ENCODE data around the gene DPH5. TPM values are rescaled to one million over a fixed set of nuclear protein-coding genes. Genes with fewer than 3 reads are reported as not detected.
A peak's percentile ranks its signal among the peaks of the same experiment; 100 is the strongest.

Gene DPH5
- total RNA-seq, 1 donor = 39.9 TPM

- TF ChIP-seq CTCF (IDR thresholded peaks at IDR 0.05; ENCODE audit: insufficient read depth, low read length) = no peak
- no peak overlapping the region for H3K4me3 ChIP-seq (ENCODE audit: low read depth, low read length)
- no peak for DNase-seq (ENCODE audit: low read depth)
Observed at GRCh38 chr1:101044749-101045148, 19.2 kb upstream of the DPH5 start.

GRCh38 chr1:101044259-101044658, 18.7 kb upstream of the DPH5 start:
- DNase-seq (ENCODE audit: low read depth) = no peak
- no peak overlapping the region for H3K4me3 ChIP-seq (ENCODE audit: low read depth, low read length)
- TF ChIP-seq CTCF (IDR thresholded peaks at IDR 0.05; ENCODE audit: insufficient read depth, low read length) = no peak

GRCh38 chr1:101043776-101044175, 18.2 kb upstream of the DPH5 start:
- no peak overlapping the region for H3K4me3 ChIP-seq (ENCODE audit: low read depth, low read length)
- DNase-seq (ENCODE audit: low read depth) = peak; percentile 44
- TF ChIP-seq CTCF (IDR thresholded peaks at IDR 0.05; ENCODE audit: insufficient read depth, low read length) = peak; percentile 21

- no peak for DNase-seq (ENCODE audit: low read depth)
- TF ChIP-seq CTCF (IDR thresholded peaks at IDR 0.05; ENCODE audit: insufficient read depth, low read length) = no peak
- H3K4me3 ChIP-seq (ENCODE audit: low read depth, low read length) = no peak overlapping the region
Observed at GRCh38 chr1:101041300-101041699, 15.7 kb upstream of the DPH5 start.

GRCh38 chr1:101040666-101041065, 15.1 kb upstream of the DPH5 start:
- no peak for TF ChIP-seq CTCF (IDR thresholded peaks at IDR 0.05; ENCODE audit: insufficient read depth, low read length)
- no peak overlapping the region for H3K4me3 ChIP-seq (ENCODE audit: low read depth, low read length)
- no peak for DNase-seq (ENCODE audit: low read depth)

- no peak for TF ChIP-seq CTCF (IDR thresholded peaks at IDR 0.05; ENCODE audit: insufficient read depth, low read length)
- DNase-seq (ENCODE audit: low read depth) = no peak
Observed at GRCh38 chr1:101039245-101039644, 13.7 kb upstream of the DPH5 start.

GRCh38 chr1:101037316-101037715, 11.7 kb upstream of the DPH5 start:
- no peak overlapping the region for H3K4me3 ChIP-seq (ENCODE audit: low read depth, low read length)
- DNase-seq (ENCODE audit: low read depth) = no peak
- TF ChIP-seq CTCF (IDR thresholded peaks at IDR 0.05; ENCODE audit: insufficient read depth, low read length) = no peak

More at GRCh38 chr1:101039245-101039644, 13.7 kb upstream of the DPH5 start:
- no peak overlapping the region for H3K4me3 ChIP-seq (ENCODE audit: low read depth, low read length)
